ENCODE results near the gene MPPED2.

Gene MPPED2

GRCh38 chr11:30487200-30487898 lies 98.8 kb downstream of the MPPED2 start:
- DNase-seq (ENCODE audit: low read depth), result no peak

DNA sequence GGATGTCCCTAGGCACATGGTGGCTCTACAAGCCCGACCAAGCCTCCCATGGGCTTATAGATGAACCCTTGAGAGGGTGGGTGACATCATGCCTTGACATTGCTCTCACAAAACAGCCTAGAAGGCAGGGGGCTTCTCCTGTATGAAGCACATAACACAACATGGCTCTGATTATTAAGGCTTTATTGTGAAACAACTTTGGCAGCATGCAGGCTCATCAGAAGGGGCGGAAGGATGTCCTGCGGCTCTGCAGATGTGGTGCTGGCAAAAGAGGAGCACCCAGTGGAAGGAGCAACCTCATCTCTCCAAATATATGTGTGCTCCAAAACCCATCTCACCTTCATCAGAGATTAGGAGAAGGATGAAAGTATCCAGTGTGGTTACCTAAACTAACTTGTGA lies 100.4 kb downstream of the MPPED2 start:
- no peak for DNase-seq (ENCODE audit: low read depth)

DNA sequence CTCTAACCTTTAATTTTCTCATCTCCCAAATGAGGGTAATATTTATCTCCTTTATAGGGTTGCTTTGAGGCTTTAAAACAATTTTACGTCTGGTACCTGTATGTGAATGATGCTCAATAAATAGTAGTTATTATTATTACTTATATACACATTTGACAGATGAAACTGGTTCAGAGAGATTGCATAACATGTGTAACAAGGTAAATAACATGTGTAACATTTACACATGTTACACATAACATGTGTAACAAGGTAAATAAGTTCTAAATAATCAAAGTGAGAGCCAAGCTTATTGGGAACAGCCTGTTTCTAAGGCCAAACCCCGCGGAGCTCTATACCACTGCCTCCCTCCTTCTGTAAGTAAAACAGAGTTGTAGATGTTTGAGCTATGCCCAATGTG lies 100.9 kb downstream of the MPPED2 start:
- no peak for DNase-seq (ENCODE audit: low read depth)

- DNase-seq (ENCODE audit: low read depth), result no peak
Measured at GRCh38 chr11:30483056-30483455, 103.1 kb downstream of the MPPED2 start.

DNA sequence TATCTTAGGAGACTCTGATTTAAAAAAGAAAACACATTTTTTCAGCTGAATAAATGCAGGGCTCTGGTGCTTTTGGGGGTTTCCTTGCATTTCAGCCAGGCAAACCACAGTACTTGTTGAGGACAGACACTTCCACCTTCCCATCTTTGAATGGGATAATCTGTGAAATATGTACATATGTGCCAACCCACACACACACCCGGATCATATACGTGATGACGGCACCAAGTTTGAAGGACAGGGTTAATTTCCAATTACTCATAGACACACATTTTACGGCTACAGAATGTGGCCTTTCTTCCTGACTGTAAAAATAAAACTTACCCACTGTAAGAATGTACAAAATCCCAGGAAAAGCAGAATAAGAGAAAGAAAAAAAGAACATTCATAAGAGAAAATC lies 104.4 kb downstream of the MPPED2 start:
- no peak for DNase-seq (ENCODE audit: low read depth)

- DNase-seq (ENCODE audit: low read depth), result no peak
Measured at GRCh38 chr11:30481330-30481729, 104.8 kb downstream of the MPPED2 start.

GRCh38 chr11:30479899-30480298 lies 106.3 kb downstream of the MPPED2 start:
- DNase-seq (ENCODE audit: low read depth), result no peak

DNA sequence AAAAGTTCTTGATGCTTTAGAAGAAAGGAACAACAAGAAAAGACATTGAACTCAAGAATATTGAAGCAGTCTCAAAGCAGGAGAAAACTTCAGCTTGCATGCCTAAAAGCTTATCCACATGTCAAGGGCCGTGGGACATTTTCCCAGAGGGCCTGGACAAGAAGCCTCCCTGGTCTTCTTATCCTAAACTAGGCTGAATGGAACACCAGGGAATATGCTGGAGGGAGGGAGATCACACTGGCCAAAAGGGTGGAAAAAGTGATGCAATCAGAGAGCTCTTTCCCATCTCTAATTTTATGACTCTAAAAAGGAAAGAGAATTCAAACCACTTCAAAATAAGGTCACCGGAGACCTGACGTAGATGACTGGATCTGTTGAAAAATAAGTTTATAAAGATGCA lies 107.2 kb downstream of the MPPED2 start:
- no peak for DNase-seq (ENCODE audit: low read depth)

GRCh38 chr11:30477061-30477460 lies 109.1 kb downstream of the MPPED2 start:
- DNase-seq (ENCODE audit: low read depth), result no peak

GRCh38 chr11:30474151-30474954 lies 111.8 kb downstream of the MPPED2 start:
- DNase-seq (ENCODE audit: low read depth), result no peak

GRCh38 chr11:30471244-30471643 lies 114.9 kb downstream of the MPPED2 start:
- DNase-seq (ENCODE audit: low read depth), result no peak

DNA sequence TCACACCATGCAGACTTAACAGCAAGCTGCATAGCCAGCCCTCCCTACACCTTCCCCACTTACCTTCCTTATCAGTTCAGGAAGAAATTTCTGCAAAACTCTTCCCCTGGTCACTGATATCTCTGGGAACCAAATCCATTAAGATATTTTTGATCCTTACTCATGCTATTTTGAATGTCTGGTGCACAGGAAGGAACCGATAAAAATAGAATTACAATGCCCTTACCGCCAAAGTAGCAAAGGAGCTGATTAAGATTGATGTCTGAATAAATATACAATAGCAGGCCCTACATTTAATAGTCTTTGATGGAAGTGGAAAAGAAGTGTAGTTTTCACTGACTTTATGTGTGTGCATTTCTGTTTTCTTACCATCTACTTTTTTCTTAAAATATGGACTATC lies 117.3 kb downstream of the MPPED2 start:
- no peak for DNase-seq (ENCODE audit: low read depth)

DNA sequence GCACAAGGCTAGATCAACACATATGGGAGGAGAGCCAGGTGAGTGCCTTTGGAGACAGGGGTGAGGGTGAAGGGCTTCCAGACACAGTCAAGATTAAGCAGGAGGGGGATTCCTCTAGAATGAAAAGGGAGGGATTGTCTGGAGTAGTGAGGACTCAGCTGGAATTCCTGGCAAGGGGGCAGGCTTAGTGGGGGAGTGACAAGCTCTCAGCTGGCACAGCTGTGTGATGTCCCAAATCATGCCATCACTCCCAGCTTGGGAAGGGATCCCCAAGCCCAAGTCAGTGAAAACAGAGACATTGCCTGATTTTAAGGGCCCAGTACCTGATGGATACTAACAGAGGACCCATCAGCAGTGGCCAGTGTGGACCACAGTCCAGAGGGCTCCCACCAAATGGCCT lies 119.0 kb downstream of the MPPED2 start:
- DNase-seq (ENCODE audit: low read depth), result no peak

GRCh38 chr11:30465623-30466022 lies 120.5 kb downstream of the MPPED2 start:
- DNase-seq (ENCODE audit: low read depth), result no peak

- DNase-seq (ENCODE audit: low read depth), result no peak
Measured at GRCh38 chr11:30465192-30465591, 121.0 kb downstream of the MPPED2 start.

DNA sequence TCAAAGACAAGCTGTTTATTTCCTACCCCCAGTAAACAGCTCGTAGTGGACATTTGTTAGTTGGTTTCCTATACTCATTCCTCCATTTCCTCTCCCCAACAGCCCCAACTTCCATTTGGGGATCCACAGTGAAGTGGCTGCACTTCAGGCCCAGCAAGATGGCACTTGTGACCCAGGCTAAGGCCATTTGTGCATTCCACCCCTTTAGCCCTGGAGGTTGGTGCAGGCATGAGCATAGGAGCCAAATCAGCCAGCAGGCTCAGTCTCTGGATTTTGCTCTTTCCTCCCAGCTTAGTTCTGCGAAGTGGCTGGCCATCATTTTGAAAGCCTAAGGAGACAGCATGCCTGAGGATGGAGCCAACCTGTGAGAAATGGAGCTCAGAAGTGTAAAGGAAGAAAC lies 122.9 kb downstream of the MPPED2 start:
- DNase-seq (ENCODE audit: low read depth), result no peak

DNA sequence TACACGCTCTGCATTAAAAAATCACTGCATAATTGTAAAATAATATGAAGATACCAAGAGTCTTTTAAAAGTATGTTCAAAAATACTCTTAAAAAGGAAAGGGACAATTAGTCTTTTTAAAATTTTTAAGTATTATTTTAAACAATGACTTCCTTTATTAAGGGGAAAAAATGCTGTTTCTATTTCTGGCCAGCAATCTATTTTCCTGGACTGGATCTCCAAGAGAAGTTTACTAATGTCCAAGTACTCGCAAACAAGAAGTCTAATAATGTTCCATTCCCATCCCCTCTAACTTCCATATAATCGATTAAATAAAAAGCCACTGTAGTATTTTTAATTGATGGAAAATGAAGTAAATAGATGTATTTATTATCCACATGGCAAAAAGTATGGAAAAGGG lies 123.7 kb downstream of the MPPED2 start:
- no peak for DNase-seq (ENCODE audit: low read depth)

DNA sequence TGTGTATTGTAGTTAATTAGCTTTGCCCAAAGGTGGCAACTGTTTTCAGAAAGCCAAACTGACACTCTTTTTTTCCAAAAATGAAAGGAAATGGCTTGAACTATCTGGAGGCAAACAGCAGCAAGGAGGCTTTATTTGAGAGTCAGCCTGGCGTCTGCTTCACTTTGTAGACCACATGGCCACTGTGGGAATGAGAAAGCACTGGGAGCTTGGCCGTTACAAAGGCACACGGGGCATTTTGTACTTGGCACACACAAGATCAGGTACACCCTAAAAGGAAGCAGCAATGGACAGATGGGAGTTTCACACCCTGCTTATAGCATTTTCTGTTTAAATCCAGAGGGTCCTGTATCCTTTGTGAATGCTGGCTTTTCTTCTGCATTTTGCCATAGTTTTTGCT lies 126.3 kb downstream of the MPPED2 start:
- no peak for DNase-seq (ENCODE audit: low read depth)

- DNase-seq (ENCODE audit: low read depth), result no peak
Measured at GRCh38 chr11:30459306-30459705, 126.8 kb downstream of the MPPED2 start.

- no peak for DNase-seq (ENCODE audit: low read depth)
Measured at GRCh38 chr11:30458541-30458940, 127.6 kb downstream of the MPPED2 start.

GRCh38 chr11:30457087-30457486 lies 129.1 kb downstream of the MPPED2 start:
- no peak for DNase-seq (ENCODE audit: low read depth)

- no peak for DNase-seq (ENCODE audit: low read depth)
Measured at GRCh38 chr11:30455025-30455424, 131.1 kb downstream of the MPPED2 start.

DNA sequence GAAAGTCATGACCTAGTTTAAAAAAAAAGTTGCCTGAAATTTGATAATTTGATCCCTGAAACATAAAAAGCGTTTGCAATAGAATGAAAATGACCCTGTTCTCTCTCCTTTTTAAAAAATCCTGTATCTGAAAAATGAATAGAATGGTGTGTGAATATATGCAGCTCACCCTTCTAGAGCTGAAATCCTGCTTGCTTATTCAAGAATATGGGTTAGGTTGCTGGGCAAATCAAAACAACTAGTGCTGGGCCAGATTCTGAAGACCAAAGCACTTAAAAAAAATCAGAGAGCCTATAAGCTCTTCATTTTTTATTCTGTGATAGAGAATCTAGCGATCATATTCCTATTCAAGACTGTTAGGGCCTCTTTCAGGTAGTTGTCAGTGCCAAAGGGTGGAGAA lies 131.6 kb downstream of the MPPED2 start:
- DNase-seq (ENCODE audit: low read depth), result no peak

GRCh38 chr11:30454111-30454510 lies 132.0 kb downstream of the MPPED2 start:
- no peak for DNase-seq (ENCODE audit: low read depth)

Data from stimulated activated CD8-positive, alpha-beta memory T cell treated with anti-CD3 and anti-CD28 coated beads, Interleukin-15, amount 100 ng/mL, for 24 hours (primary cell).